Retina (tissue), 1 donor: ENCODE data around the gene CCS.
"Not testable (repeated sequence)": the region's sequence is repeated elsewhere in the genome, so short reads cannot be mapped to it uniquely, and the experiment has no call there.

Source experiments
- DNase-seq: peaks from one replicate; pipeline ENCODE4 v3.0.0-alpha.2; 2016

CCS gene

DNA sequence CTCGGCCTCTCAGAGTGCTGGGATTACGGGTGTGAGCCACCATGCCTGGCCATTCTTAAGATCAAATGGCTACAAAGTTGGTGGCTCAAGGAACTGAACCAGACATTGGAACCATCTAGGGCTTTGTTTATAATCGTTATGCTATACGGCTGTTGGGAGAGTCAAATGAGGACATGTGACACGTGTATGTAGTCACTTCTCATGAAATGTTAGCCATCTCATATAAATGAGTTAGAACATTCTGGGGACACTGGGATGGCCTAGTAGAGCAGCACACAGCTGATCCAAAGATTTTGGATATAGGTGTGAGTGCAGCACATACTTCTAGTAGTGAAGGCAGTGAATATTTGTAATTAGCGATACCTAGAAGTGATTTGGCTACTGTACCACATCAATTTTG, 38.9 kb downstream of the CCS start:
- no peak for DNase-seq

DNA sequence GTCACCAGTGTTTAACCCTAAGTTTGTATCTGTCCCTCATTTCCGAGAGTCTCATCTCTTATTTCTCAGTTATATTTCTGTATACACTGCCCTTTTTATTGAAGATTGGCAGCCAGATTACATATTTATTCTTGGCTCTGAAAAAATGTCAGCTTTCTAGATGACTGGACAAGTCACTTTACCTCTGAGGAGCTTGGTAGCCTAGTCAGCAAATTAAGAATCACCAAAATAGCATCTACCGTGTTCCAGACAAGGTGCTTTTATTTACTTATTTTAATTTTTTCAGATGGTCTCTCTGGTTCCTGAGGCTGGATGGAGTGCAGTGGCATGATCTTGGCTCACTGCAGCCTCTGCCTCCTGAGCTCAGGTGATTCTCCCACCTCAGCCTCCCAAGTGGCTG, 40.0 kb downstream of the CCS start:
- no peak for DNase-seq

DNA sequence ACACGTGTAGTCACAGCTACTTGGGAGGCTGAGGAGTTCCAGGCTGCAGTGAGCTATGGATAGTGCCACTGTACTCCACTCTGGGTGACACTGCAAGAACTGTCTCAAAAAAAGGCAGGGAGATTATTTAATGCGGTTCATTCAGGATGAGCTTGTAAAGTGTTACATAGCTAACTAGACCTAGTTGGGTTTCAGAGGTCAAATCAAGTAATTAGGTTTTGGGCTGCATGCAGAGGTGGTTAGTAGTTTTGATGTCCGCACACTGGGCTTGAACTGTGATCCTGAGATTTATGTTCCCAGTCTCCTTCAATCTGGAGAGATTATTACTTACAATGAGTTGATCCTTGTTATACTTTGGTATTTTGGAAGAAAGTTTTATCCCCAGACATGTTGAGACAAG, 43.4 kb downstream of the CCS start:
- DNase-seq: no peak

DNA sequence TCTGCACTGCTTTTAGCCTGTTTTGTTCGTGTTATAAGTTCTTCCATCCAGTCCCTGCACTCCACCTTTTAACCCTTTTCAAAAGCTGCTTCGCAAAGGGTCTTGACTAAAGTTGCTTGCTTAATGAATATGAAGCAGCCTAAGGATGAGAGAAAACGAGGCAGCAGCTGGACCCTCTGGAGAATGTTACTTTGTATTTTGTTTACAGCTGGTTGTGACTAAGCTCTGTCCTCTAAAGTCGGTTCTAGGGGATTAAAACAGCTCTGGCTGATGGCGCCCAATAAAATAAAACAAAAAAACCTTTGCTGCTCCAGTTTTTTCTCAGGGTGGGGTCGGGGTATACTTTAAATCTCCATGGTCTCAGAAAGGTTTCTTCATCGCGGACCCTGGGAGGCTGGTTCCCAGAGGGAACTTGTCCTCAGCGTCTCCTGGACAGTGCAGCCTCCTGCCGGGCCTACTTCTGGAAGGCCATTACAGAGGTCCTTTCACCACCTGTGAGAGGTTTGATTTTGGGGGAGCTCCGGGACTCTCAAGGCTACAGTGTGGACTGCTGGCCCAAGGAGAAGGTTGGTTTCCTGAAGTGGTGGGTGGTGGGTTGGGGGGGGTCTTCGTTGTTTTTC, 44.7 kb downstream of the CCS start:
- DNase-seq: peak; percentile 14

DNA sequence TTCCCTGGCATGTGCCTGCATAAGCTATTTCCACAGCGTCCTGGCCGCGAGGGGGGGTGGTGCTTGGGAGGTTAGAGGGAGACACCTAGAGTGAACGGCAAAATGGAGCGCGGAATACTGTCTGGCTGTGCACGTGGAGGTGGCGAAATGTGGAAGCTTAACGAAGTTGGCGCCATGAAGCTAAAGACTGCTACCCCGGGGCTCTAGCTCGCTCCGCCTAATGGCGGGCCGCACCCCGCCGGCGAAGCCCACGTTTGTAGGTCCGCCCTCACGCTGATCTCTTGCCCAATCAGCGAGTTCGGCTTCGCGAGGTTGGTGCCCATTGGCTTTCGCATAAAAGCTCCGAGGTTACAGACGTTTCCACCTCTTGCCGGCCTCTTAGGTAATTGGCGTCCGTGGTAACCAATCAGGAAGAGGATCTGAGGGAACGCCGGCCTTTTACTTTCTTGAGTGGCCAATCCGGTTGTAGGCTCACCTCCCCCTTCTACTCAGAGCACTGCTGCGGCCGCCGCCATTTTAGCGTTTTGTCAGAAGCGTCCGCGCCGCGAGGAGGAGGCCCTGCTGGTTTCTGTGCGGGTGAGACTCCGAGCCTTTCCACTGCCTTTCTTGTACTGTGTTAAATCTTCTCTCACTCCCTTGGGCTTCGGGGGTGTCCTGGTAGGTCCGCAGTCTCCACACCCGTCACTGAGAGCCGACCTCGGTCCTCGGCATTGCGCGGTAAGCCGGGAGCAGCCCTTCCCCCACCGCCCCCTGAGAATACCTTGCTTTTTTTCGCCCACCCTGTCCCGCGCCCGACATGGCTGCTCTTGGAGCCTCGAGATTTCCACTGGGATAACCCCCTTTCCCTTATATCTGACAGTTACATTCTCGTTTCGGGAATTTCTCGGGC, 45.4 kb downstream of the CCS start, which contains the start of gene RBM4:
Gene RBM4, plus strand, starts transcription at position 527 of the 889 bp plus-strand sequence. CDS start 1,009 bp downstream, outside the sequence.
- DNase-seq: peak; percentile 98

DNA sequence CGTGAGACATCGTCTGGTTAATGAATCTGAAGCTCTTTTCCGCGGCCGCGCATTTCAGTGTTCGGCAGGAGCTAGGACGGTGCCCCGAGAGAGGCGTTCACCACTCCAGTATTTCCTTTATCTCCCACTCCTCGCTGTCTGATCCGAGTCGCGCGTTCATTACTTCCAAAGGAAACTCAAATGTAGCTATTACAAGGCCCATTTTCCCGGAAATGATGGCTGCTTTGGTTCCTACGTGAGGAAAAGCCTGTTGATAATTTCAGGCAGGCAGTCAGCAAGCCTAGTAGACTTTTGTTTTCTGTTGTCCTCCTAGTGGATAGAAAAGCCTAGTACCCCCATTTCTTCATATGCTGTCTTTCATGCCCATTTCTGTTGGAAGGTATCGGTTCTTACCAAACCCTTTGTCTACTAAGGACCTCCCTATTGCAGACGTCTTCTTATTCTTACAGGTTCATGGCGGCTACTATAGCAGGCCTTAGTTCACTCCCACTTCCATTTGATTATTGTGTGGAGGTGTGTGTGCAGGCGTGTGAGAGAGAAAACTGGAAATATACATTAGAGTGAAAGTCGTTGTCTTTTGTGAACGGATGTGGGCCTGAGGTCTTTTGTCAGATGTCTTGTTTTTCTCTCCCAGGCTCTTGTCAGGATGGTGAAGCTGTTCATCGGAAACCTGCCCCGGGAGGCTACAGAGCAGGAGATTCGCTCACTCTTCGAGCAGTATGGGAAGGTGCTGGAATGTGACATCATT, 46.3 kb downstream of the CCS start:
- DNase-seq: no peak

DNA sequence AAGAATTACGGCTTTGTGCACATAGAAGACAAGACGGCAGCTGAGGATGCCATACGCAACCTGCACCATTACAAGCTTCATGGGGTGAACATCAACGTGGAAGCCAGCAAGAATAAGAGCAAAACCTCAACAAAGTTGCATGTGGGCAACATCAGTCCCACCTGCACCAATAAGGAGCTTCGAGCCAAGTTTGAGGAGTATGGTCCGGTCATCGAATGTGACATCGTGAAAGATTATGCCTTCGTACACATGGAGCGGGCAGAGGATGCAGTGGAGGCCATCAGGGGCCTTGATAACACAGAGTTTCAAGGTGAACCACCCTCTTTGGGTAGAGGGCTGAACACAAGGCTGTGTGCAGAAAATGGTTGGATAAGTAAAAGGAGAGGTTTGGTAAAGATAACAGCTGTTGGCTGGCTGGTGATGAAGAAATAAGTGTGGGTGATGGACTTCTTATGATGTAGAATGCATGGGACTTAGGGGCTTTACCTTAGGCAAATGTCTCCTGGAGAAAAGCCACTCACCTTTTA, 46.9 kb downstream of the CCS start:
- DNase-seq: not testable (repeated sequence)

DNA sequence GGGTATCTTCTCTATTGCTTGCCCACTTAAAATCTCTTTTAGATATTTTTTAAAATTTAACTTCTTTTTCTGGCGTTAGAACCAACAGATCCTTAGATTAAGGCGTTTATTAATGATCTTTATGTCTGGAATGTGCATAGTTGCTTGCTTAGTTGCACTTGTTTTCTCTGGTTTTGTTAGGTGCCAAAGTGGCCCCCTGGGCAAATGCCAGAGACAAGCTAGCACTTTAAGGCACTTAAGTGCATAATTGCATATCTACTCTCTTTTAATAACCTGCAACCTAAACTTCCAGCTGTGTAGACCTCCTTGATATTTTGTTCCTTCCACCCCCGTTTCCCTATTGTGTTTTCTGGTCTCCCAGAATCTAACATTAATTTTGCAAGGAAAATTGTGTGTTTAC, 48.8 kb downstream of the CCS start:
- no peak for DNase-seq

DNA sequence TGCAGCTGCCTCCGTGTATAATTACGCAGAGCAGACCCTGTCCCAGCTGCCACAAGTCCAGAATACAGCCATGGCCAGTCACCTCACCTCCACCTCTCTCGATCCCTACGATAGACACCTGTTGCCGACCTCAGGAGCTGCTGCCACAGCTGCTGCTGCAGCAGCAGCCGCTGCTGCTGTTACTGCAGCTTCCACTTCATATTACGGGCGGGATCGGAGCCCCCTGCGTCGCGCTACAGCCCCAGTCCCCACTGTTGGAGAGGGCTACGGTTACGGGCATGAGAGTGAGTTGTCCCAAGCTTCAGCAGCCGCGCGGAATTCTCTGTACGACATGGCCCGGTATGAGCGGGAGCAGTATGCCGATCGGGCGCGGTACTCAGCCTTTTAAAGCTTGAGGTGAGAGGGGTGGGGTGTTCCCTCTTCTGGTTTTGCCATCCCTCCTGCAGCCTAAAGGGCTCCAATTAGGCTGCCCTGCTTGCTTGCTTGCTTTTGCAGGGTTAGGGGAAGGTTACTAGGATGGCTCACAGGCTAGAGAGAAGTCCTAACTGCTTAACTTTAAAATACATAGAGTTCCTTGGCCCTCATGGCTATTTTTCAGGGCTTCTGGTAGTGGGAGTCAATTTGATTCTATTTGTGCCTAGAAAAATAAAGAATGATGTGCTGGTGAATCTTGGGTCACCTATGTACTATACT, 50.9 kb downstream of the CCS start:
- DNase-seq: no peak

DNA sequence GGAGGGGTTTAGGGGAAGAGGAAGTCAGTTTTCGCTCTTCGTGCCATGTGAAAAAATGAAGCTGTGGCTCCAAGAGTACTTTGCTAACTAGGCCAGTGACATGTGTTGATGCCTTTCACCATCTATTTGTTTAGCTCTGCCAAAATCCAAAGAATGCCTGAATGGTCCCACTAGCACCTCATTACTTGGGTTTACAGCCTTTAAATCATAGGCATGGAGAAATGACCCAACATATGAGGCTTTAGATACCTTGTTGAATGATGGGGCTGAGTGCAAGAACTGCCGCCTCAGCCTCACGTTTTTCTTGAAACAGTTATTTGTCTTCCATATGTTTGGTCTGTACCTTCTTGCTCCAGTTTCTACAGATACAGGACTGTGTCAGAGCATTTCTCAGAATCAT, 53.8 kb downstream of the CCS start:
- no peak for DNase-seq

DNA sequence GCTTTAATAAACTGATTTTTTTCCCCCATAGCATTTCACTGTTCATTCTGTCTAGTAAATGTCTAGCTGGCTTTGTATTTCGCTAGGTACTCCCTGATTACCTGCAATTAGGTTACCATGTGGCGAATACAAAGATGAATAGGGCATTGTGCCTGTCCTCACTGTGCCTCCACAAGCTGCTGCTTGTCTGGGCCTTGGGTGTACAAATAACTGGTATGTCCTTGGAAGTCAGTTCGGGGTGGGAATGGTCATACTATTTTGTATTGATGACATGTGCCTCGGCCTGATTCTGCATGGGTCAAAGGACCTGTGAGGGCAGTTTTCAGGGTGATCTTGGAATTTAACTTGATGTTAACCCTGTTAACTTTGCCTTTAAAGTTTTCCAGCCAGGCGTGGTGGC, 56.9 kb downstream of the CCS start:
- DNase-seq: no peak

DNA sequence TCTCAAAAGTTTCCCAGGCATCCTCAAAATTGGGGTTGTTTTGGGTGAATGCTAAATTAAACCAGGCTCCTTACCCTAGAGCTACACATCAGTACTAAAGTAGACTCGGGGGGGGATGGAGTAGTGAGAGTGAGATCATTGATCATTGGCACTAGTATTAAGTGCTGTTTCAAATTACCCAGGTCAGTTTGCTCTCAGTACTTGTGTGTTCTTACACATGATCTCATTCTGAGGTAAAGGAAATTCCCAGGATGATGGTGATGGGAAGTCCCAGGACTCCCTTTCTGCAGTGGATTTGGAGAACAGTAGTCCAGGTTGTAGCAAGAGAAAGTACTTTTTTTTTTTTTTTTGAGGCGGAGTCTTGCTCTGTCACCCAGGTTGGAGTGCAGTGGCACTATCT, 58.0 kb downstream of the CCS start:
- no peak for DNase-seq

DNA sequence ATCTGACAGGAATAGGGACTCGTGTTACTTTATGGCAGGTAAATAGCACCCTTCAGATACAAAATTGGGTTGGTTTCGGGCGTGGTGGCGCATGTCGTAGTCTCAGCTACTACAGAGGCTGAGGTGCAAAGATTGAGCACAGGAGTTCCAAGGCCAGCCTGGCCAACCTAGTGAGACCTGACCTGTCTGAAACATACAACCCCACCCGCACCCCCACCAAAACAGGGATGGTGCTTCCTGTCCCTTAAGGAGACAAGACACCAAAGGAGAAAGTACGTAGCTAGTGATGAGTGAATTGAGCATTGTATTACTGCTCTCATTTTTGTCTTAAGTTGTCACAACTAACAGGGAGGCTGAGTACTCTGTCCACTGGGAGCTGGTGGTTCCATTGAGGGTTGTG, 59.7 kb downstream of the CCS start:
- no peak for DNase-seq

DNA sequence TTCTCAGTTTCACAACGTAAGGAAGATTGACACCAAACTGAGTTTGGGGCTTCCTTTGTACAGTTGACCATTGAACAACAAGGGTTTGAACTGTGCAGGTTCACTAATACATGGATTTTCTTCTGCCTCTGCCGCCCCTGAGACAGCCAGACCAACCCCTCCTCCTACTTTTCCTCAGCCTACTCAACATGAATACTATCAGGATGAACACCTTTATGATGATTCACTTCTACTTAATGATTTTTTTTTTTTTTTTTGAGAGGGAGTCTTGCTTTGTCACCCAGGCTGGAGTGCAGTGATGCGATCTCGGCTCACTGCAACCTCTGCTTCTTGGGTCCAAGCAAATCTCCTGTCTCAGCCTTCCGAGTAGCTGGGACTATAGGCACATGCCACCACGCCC, 60.1 kb downstream of the CCS start:
- no peak for DNase-seq
